ENCODE data around the gene SPSB4.
A peak's percentile ranks its signal among the peaks of the same experiment; 100 is the strongest.
"Not testable (repeated sequence)": the region's sequence is repeated elsewhere in the genome, so short reads cannot be mapped to it uniquely, and the experiment has no call there.

SPSB4 gene

GRCh38 chr3:141093971-141094684 lies 43.0 kb downstream of the SPSB4 start:
- DNase-seq (ENCODE audit: low read depth in 2 of 2, low spot score in 1 of 2), result no peak

- DNase-seq (ENCODE audit: low read depth in 2 of 2, low spot score in 1 of 2), result no peak
These were observed 43.8 kb downstream of the SPSB4 start for GRCh38 chr3:141094790-141095545.

DNA sequence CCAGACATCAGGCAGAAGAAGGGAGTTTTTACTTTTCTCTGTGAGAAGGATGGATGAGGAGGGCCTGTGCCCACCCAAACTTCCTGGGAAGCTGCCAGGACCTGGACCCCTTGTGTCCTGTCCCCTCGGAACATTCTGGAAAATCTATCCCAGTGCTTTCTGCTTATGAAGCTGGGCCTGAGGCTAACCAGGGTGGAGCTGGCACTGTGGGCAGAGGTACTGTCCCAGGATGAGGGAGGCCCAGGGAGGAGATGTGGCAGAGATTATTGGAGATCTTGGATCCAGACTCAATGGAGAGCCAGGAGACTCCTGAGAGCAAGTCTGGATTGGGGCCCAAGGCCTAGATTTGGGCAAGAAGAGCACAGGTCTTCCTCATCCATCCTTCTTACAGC lies 44.4 kb downstream of the SPSB4 start:
- no peak for DNase-seq (ENCODE audit: low read depth in 2 of 2, low spot score in 1 of 2)

DNA sequence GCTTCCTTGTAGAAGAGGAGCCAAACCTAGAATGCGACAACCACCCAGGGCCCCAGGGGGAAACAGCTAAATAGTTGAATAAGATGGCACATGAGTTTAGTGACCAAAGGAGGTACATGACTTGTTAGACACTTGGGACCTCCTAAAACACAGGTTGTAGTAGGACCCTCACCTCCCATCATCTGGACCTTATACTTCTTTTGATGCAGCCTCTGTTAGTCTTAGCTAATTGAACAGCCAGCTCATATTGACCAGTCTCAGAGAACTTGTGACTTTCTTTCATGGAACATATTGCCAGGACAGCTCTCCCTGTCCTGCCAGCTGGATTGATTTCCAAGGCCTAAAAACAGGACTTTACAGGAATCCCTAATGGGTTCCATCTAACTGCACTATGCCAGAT lies 45.0 kb downstream of the SPSB4 start:
- no peak for DNase-seq (ENCODE audit: low read depth in 2 of 2, low spot score in 1 of 2)

GRCh38 chr3:141096981-141097380 lies 45.8 kb downstream of the SPSB4 start:
- DNase-seq (ENCODE audit: low read depth in 2 of 2, low spot score in 1 of 2), result no peak

- DNase-seq (ENCODE audit: low read depth in 2 of 2, low spot score in 1 of 2), result no peak
These were observed 49.0 kb downstream of the SPSB4 start for GRCh38 chr3:141100112-141100511.

GRCh38 chr3:141100531-141101320 lies 49.6 kb downstream of the SPSB4 start:
- no peak for DNase-seq (ENCODE audit: low read depth in 2 of 2, low spot score in 1 of 2)

DNA sequence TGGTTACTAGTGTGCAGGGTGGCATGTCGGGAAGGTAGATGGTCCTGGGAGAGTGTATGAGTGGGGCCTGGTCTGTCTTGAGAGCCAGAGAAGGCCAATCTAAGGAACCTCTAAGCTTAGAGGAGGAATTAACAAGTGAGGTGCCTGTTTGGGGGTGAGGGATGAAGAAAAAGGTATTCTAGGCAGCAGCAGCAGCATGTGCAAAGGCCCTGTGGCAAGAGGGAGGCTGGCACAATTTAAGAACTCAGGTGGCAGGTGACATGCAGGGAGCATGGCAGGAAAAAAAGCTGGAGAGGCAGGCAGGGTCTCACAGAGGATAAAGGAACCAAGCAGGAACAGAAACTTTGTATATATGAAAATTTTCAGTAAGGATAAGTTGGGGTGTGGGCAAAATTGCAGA lies 51.2 kb downstream of the SPSB4 start:
- DNase-seq (ENCODE audit: low read depth in 2 of 2, low spot score in 1 of 2), result no peak

DNA sequence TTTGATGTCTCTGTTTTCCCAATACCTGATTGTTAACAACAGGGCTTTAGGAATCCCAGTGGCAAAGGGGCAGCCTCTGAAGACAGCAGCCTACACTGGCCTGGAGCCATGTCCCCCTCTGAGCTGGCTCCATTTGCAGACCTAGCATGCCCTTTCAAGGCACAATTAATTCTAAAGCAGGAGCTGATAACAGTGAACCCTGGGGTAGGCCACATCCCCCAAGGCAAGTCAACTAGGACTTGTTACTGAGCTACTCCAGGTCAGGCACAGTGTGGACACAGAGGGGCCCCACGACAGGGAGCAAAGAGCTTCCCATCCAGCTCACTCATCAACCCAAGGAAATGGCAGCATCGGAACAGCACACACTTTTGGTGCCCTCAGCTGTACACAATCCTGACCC lies 51.9 kb downstream of the SPSB4 start:
- no peak for DNase-seq (ENCODE audit: low read depth in 2 of 2, low spot score in 1 of 2)

DNA sequence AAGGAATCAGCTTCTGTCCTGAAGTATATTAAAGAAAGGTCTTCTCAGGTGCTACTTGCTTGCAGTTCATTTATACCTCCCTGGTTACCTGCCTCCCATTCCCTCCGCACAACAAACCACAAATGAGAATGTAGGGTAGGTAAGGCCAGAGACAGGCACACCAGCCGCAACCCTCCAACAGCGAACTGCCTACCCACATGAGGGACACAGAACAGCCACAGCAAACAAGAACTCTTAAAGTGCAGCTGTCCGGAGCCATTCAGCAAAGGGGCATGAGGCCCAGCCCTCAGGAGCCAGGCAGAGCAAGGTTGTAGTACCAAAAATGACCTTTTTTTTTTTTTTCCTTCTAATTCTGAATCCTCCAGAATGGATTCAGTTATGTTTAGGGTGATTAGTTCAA lies 52.4 kb downstream of the SPSB4 start:
- DNase-seq (ENCODE audit: low read depth in 2 of 2, low spot score in 1 of 2), result no peak

- DNase-seq (ENCODE audit: low read depth in 2 of 2, low spot score in 1 of 2), result no peak
These were observed 53.1 kb downstream of the SPSB4 start for GRCh38 chr3:141104151-141104821.

GRCh38 chr3:141105828-141106628 lies 54.9 kb downstream of the SPSB4 start:
- DNase-seq (ENCODE audit: low read depth in 2 of 2, low spot score in 1 of 2), result peak; percentile 13 to 15

DNA sequence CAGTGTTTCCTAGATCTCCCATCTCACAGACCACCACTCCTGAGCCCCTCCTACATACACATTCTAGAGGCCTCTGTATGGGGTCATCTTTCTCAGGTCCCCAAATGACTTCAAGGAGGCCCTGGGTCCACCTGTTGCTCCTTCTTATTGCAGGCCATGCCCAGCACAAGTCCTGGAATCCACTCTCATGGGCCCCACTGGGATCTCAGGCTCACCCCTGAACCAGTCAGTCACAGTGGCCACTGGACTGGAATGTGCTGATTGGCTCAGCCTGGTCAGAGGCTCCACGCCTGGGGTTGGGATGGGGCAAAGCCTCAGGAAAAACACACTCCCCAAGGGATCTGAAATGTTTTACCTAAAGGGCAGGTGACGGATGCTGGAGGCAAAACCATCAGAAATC lies 55.7 kb downstream of the SPSB4 start:
- DNase-seq (ENCODE audit: low read depth in 2 of 2, low spot score in 1 of 2), result no peak

DNA sequence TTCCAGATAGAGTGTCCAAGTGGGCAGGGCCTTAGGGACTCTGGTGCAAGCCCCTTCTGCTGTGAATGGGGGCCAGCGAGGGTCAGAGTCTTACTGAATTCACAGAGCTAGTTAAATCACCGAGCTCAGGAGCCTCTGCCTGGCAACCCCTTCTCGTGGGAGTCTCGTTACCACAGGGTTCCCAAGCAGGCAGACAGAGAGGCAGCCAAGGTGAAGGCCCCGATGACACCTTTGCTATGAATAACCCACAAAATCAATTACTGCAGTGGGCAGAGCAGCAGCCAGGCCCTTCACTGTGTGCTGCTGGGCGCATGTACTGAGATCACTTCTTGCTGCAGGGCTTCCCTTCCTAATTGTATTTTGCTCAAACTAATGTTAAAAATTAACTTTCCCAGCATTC lies 56.9 kb downstream of the SPSB4 start:
- DNase-seq (ENCODE audit: low read depth in 2 of 2, low spot score in 1 of 2), result no peak

- DNase-seq (ENCODE audit: low read depth in 2 of 2, low spot score in 1 of 2), result no peak
These were observed 58.6 kb downstream of the SPSB4 start for GRCh38 chr3:141109751-141110150.

- no peak for DNase-seq (ENCODE audit: low read depth in 2 of 2, low spot score in 1 of 2)
These were observed 59.2 kb downstream of the SPSB4 start for GRCh38 chr3:141110322-141110721.

DNA sequence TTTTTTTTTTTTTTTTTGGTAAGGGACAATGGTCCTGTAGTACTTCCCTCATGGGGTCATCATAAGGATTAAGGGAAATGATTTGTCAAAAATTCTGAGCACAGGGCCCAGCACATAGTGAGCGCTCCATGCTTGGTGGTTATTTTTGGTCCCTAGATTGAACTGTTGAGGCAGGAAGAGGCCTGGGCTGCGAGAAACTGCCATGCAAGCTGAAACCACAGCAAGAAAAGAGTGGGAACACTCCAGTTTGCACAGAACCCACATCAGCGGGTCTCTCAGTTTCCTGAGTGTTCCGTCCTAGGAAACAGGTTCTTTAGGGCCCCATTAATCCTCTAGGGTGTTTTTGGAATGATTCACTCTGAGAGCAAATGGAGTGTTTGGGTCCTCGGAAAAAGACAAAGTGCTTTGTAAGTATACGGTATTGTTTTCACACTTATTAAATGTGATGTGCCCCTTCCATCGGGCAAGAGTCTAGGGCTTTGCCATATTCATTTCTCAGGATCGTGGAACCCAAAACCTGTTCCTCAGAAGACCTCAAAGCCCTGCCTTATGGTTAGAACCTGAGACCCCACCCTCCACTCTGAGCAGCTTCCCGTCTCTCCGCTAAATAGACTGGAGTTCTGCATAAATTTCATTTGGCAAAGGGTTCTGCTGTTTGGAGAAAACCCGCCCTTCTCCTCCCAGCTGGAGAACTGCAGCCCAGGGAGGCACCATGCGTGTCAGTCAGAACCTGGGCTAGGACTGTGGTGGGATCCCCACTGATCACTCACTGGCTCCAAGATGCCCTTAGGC lies 60.4 kb downstream of the SPSB4 start:
- DNase-seq (ENCODE audit: low read depth in 2 of 2, low spot score in 1 of 2), result no peak

DNA sequence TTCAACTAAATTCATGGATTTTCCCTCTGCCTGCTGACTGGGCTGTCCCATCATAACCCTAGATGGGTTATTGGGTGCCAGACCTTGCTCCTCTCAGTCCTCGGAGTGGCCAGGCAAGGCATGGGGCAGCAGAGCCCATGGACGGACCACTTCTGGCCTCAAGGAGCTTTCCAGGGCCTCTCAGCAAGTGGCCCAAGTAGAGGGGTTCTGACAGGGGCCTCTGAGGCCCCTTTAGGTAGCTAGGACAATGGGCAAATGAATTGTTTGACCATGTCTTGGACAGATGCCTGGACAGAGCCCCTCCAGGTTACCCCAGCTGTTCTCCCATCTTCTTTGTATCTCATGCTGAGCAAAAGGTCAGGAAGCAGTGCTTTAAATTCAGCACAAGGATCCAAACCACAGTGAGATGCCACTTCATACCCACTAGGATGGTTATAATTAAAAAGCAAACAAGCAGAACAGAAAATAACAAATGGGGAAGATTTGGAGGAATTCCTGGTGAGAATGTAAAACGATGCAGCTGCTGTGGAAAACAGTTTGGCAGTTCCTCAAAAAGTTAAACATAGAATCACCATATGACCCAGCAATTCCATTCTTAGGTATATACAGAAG lies 61.6 kb downstream of the SPSB4 start:
- DNase-seq (ENCODE audit: low read depth in 2 of 2, low spot score in 1 of 2), result no peak

- not testable (repeated sequence) for DNase-seq (ENCODE audit: low read depth in 2 of 2, low spot score in 1 of 2)
These were observed 62.5 kb downstream of the SPSB4 start for GRCh38 chr3:141113680-141114079.

All from stimulated activated CD8-positive, alpha-beta memory T cell treated with anti-CD3 and anti-CD28 coated beads, Interleukin-4, amount 100 ng/mL, for 1 hour (primary cell).